ENCODE measurements around the gene ELOA.
"Not testable (repeated sequence)": the region's sequence is repeated elsewhere in the genome, so short reads cannot be mapped to it uniquely, and the experiment has no call there.

The ELOA gene

DNA sequence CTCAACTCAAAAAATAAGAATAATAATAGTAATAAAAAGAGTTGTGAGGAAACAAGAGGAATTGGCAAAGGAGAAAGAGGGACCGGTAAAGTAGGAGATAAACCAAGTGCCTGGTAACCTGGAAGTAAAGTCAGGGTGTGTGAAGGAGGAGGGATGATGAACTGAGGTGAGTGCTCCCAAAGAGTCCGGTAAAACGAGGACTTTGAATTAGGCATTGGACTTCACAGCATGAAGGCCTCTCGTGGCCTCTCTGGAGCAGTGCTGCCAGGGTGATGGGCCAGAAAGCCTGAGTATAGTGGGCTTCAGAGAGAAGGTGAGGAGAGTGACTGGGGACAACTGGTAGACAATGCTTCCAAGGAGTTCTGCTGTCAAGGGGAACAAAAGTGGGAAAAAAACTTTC, 34.0 kb upstream of the ELOA start:
- FAIRE-seq (no peak), DNase-seq (ENCODE audit: insufficient read length) (no peak)
- TF ChIP-seq TAF1 (IDR thresholded peaks at IDR 0.05; ENCODE audit: borderline replicate concordance, low read depth, low read length), result no peak
- no peak for TF ChIP-seq POLR2AphosphoS5 (IDR thresholded peaks at IDR 0.05; ENCODE audit: low read depth, low read length)
- no peak for TF ChIP-seq POLR2A (IDR thresholded peaks at IDR 0.05; ENCODE audit: low read depth, low read length)

GRCh38 chr1:23718482-23718881, 24.8 kb upstream of the ELOA start:
- DNase-seq (ENCODE audit: insufficient read length) (no peak), FAIRE-seq (peak; percentile 82)

DNA sequence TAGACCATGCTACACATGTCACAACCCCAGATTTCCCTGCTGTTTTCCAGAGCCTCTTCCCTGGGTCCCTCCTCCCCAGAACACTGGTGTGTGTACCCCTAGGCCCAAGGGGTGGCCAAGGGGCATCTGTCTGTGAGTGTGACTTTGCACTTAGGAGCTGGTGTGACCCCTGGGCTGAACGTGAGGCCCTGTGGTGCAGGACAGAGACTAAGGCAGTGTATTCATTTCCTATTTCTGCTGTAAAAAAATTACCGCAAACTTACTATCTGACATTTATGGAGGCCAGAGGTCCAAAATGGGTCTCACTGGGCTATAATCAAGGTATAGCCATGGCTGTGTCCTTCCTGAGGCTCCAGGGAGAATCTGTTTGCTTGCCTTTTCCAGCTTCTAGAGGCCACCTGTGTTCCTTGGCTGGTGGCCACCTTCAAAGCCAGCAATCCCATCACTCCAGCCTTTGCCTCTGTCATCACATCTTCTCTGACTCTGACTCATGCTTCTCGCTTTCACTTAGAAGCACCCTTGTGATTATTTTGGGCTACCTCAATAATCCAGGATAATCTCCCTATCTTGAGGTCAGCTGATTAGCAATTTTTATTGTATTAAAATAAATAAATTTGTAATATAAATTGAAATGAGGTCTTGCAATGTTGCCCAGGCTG, 24.0 kb upstream of the ELOA start:
- peak; percentile 80 for FAIRE-seq
- DNase-seq (ENCODE audit: insufficient read length), result no peak
- TF ChIP-seq POLR2A (IDR thresholded peaks at IDR 0.05; ENCODE audit: low read depth, low read length), result no peak
- TF ChIP-seq POLR2AphosphoS5 (IDR thresholded peaks at IDR 0.05; ENCODE audit: low read depth, low read length), result no peak
- TF ChIP-seq TAF1 (IDR thresholded peaks at IDR 0.05; ENCODE audit: borderline replicate concordance, low read depth, low read length), result no peak

More at GRCh38 chr1:23718482-23718881, 24.8 kb upstream of the ELOA start:
- TF ChIP-seq POLR2A (IDR thresholded peaks at IDR 0.05; ENCODE audit: low read depth, low read length), result no peak

- FAIRE-seq (peak; percentile 87), DNase-seq (ENCODE audit: insufficient read length) (no peak)
- peak; percentile 82 for TF ChIP-seq POLR2AphosphoS5 (IDR thresholded peaks at IDR 0.05; ENCODE audit: low read depth, low read length)
- TF ChIP-seq TAF1 (IDR thresholded peaks at IDR 0.05; ENCODE audit: borderline replicate concordance, low read depth, low read length), result no peak
- peak; percentile 72 for TF ChIP-seq POLR2A (IDR thresholded peaks at IDR 0.05; ENCODE audit: low read depth, low read length)
These were observed 22.8 kb upstream of the ELOA start for GRCh38 chr1:23720256-23720995.

DNA sequence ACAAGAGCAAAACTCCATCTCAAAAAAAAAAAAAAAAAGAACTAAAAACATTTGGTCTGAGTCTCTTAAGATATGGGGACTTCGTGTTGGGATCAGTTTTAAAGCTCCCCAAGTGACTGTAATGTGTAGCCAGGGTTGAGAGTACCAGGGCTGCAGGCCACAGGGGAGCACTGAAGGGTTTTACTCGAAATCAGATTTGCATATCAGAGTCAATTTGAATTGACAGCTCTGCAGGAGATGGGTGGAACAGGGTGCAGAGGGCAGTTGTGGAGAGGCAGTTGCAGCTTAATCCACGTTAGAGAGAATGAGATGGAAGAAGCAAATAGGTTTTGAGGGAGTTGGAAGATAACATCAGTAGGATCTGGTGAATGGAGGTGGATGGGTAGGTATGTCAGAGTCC, 20.6 kb upstream of the ELOA start:
- no peak for DNase-seq (ENCODE audit: insufficient read length)
- peak; percentile 74 for FAIRE-seq
- no peak for TF ChIP-seq POLR2A (IDR thresholded peaks at IDR 0.05; ENCODE audit: low read depth, low read length)
- TF ChIP-seq TAF1 (IDR thresholded peaks at IDR 0.05; ENCODE audit: borderline replicate concordance, low read depth, low read length), result no peak
- no peak for TF ChIP-seq POLR2AphosphoS5 (IDR thresholded peaks at IDR 0.05; ENCODE audit: low read depth, low read length)

- no peak for DNase-seq (ENCODE audit: insufficient read length)
- FAIRE-seq, result peak; percentile 89
- TF ChIP-seq POLR2A (IDR thresholded peaks at IDR 0.05; ENCODE audit: low read depth, low read length) (no peak), TAF1 (IDR thresholded peaks at IDR 0.05; ENCODE audit: borderline replicate concordance, low read depth, low read length) (no peak), POLR2AphosphoS5 (IDR thresholded peaks at IDR 0.05; ENCODE audit: low read depth, low read length) (no peak)
These were observed 16.6 kb upstream of the ELOA start for GRCh38 chr1:23726686-23727085.

GRCh38 chr1:23727362-23727811, 15.9 kb upstream of the ELOA start:
- DNase-seq (ENCODE audit: insufficient read length) (no peak), FAIRE-seq (peak; percentile 88)
- TF ChIP-seq TAF1 (IDR thresholded peaks at IDR 0.05; ENCODE audit: borderline replicate concordance, low read depth, low read length), result no peak
- TF ChIP-seq POLR2A (IDR thresholded peaks at IDR 0.05; ENCODE audit: low read depth, low read length), result no peak
- TF ChIP-seq POLR2AphosphoS5 (IDR thresholded peaks at IDR 0.05; ENCODE audit: low read depth, low read length), result no peak

- FAIRE-seq, result no peak
- DNase-seq (ENCODE audit: insufficient read length), result no peak
- TF ChIP-seq TAF1 (IDR thresholded peaks at IDR 0.05; ENCODE audit: borderline replicate concordance, low read depth, low read length), result no peak
- TF ChIP-seq POLR2A (IDR thresholded peaks at IDR 0.05; ENCODE audit: low read depth, low read length), result no peak
- TF ChIP-seq POLR2AphosphoS5 (IDR thresholded peaks at IDR 0.05; ENCODE audit: low read depth, low read length), result no peak
These were observed 10.7 kb upstream of the ELOA start for GRCh38 chr1:23732363-23733224.

DNA sequence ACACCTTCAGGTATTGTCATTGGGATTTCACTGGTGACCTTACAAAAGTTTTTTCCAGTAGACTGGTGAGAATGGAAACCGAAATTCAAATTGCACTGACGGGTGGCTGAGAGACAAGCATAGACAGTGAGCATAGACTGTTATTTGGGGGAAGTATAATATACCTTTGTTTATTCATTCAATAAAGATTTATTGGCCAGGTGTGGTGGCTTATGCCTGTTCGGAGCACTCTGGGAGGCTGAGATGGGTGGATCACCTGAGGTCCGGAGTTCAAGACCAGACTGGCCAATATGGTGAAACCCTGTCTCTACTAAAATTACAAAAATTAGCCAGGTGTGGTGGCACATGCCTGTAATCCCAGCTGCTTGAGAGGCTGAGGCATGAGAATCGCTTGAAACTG, 10.0 kb upstream of the ELOA start:
- FAIRE-seq; DNase-seq (ENCODE audit: insufficient read length): not testable (repeated sequence)

- DNase-seq (ENCODE audit: insufficient read length) (no peak), FAIRE-seq (no peak)
- TF ChIP-seq POLR2A (IDR thresholded peaks at IDR 0.05; ENCODE audit: low read depth, low read length), result no peak
- TF ChIP-seq POLR2AphosphoS5 (IDR thresholded peaks at IDR 0.05; ENCODE audit: low read depth, low read length), result no peak
- TF ChIP-seq TAF1 (IDR thresholded peaks at IDR 0.05; ENCODE audit: borderline replicate concordance, low read depth, low read length), result no peak
These were observed 6.7 kb upstream of the ELOA start for GRCh38 chr1:23736437-23737134.

GRCh38 chr1:23741609-23742008, 1.7 kb upstream of the ELOA start:
- DNase-seq (ENCODE audit: insufficient read length) (no peak), FAIRE-seq (no peak)
- TF ChIP-seq POLR2A (IDR thresholded peaks at IDR 0.05; ENCODE audit: low read depth, low read length) (no peak), POLR2AphosphoS5 (IDR thresholded peaks at IDR 0.05; ENCODE audit: low read depth, low read length) (no peak), TAF1 (IDR thresholded peaks at IDR 0.05; ENCODE audit: borderline replicate concordance, low read depth, low read length) (no peak)
